GM21515 (cell line): ENCODE data around the gene TMED7.

Source experiments
- ATAC-seq: cut with Tn5 transposase; IDR thresholded peaks from one replicate; pipeline ENCODE4 v1.9.1; 2021; ENCODE audit not compliant: unreplicated experiment

TMED7 gene

DNA sequence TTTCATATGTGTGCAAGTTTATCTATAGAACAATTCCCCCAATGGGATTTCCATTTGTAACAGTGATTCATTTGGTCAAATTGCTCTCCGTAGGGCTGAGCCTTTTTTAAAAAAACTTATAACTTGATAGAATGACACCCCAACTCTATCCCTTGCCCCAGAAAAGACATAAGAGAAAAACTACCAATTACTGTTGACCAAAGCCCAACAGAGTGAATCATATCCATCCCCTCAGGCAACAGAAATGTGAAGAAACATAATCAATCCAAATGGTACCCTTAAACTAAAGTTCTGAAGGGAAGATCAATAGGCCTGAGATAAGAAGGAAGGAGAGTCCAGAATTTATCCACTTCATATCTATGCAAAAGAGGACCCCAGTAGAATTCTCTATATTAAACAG is 41.3 kb downstream of the TMED7 start:
- ATAC-seq: no peak

DNA sequence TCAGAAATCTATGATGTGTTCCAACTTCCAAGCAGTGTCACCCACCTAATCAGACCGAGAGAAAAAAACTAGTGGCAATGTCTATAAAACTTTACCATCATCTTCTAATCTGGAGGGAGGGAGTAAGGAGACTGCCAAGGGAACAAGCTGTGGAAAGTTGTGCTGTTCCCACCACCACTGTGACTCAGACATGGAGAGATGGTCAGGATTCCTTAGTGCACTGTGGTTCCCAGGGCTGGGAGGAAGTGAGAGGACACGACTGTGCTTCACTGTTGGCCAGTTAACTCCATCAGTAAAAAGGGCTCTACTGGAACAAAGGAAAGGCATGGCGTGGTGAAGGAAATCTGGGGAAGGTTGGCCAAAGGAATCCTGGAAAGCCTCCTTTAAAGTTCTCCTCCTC is 42.4 kb downstream of the TMED7 start:
- ATAC-seq: no peak

GRCh38 chr5:115580941-115581340 is 44.9 kb downstream of the TMED7 start:
- ATAC-seq: no peak

- peak; percentile 46 for ATAC-seq
Observed at GRCh38 chr5:115579747-115580173, 46.1 kb downstream of the TMED7 start.

GRCh38 chr5:115579216-115579615 is 46.6 kb downstream of the TMED7 start:
- no peak for ATAC-seq

GRCh38 chr5:115578657-115579056 is 47.2 kb downstream of the TMED7 start:
- ATAC-seq: peak; percentile 75

DNA sequence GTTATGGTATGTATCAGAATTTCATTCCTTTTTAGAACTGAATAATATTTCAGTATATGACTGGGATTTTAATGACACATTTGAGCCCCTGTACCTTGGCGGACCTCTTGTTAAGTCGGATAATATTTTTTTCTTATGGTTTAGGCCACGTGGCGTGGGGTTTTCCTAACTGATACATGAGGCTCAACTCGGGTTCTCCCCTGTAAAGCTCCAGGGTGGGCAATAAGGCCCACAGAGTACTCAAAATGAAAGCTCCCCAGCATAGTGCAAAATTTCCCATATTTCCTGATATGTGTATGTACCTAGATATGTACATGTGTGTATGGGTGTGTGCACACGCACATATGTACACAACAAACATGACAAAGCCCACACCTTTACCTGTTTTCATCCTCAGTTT is 48.1 kb downstream of the TMED7 start:
- ATAC-seq: no peak

GRCh38 chr5:115577329-115577728 is 48.5 kb downstream of the TMED7 start:
- no peak for ATAC-seq

- ATAC-seq: peak; percentile 38
Observed at GRCh38 chr5:115575167-115576070, 50.4 kb downstream of the TMED7 start.

DNA sequence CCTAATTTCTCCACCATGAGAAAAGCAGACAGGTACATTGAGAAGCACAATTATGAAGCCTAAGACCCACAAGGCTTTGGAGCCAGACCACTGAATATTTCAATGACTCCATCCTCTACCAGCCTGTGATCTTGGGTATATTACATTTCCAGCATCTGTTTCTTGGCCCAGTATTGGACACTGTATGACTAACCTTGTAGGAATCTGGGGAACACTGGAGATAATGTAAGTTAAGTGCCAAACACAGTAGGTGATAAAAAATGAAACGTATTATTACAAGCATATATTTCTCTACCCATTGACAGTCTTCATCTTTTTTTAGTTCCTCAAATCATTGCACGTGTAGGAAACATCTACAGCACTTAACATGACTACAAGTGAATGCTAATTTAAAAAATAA is 52.7 kb downstream of the TMED7 start:
- ATAC-seq: no peak

DNA sequence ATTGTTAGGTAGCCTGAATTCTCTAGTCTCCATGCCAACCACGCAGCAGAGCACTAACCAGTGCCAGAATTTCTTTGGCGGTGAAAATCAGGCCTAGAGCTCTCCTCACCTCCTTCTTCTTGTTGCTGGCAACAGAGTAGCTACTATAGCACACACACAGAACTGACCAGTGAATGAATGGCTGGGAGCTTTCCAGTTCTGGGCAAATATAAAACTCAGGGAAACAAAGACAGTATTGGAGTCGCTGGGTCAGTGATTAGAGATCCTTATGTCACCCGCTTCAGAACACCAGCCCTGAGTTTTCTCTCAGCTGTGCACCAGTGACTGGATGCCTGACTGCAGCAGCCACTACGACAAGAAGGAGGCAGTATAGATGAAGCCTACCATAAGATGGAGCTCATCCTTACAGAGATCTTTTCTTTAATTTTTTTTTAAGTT is 54.4 kb downstream of the TMED7 start:
- no peak for ATAC-seq

DNA sequence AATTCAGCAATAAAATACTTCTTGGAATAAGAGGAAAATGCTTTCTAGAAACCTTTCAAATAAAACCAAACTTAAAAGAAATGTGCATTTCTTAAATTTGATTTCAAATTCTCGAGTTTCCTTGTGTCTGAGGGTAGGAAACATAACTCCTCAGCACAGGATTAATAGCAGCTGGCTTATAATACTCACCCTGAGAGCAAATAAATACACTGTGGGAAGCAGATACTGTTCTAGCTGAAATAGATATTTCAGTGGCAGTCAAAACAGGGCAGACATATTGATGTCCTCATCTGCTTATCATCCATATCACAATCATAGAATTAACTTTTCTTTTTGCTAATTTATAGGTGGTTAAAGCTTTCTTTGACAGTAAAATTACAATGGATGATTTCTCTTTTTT is 57.2 kb downstream of the TMED7 start:
- ATAC-seq: no peak

GRCh38 chr5:115565233-115565632 is 60.6 kb downstream of the TMED7 start:
- ATAC-seq: no peak
